ENCODE measurements around the gene GATM. TPM values are rescaled to one million over a fixed set of nuclear protein-coding genes. Genes with fewer than 3 reads are reported as not detected.

The GATM gene
- total and polyA plus RNA-seq, 10 of the 15 experiments (the other 5 are each of a cell fraction or from before 2014, with no cell fraction given): 11.7 to 83.1 (median 38.2) TPM

DNA sequence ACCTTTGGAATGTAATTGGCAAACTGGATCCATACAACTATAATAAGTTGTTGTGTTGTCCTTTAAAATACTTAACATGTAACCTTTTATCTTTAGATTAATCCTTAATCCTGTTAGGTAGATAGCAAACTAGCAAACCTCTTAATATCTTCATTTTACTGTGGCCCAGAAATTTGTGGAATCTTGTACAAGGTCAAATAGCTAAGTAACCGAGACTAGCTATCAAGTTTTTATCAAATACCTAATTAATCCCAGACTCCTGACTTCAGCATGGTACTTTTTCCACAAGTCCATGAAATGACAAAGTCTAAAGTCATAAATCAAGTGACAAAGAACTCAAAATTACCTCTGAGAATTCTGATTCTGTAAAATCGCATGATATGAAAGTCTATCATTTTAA is 4.4 kb downstream of the GATM start (continued):
- TF ChIP-seq ZZZ3 (IDR thresholded peaks at IDR 0.05; ENCODE audit: control insufficient read depth, insufficient read length, low read depth) (no peak), SP1 (IDR thresholded peaks at IDR 0.05; ENCODE audit: low read depth, low read length) (no peak), RAD51 (IDR thresholded peaks at IDR 0.05) (no peak), TCF3 (IDR thresholded peaks at IDR 0.05; ENCODE audit: borderline replicate concordance, insufficient read depth, low read depth, low read length) (no peak)

DNA sequence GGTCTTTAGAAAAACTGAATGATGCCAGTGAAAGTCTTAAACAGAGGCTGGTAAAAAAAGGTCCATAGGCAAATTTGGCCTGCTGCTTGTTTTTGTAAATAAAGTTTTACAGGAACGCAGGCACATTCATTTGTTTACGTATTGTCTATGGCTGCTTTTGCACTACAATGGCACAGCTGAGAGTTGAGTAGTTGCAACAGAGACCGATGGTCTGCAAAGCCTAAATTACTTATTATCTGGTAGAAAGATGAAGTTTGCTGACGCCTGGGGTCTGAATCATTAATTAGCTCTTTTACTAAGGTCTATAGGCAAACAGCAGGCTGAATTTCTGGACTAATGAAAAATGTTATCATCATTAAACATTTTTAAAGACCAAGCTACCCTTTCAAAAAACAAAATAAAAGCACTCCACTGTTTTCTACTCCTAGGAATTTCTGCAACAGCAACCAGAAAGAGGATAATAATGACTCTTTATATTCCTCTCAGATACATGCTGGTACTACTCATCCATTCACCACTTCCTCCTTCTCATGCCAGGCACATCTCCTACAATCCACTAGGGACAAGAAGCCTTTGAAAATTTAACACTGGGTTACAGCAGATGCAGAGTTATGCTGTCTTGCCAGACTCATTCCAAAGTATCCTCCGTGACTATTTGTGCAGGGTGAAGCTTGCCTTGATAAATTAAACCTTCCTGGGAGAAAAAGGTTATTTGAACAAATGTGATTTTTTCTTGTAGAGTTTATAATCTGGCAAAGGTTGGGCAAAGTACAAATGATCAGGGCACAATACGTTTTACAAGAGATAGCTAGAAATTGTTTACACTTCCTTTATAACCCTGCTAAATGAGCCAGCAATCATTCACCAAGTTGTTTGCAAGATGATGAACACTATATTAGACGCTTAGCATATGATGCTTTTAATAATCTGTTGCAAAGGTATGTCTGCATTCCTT is 6.0 kb downstream of the GATM start:
- in situ Hi-C loops (cut with MboI): no loop called here
- Histone ChIP-seq H3K27ac (ENCODE audit: control insufficient read depth, insufficient read depth) (no peak overlapping the region), H3K79me2 (ENCODE audit: control insufficient read depth, insufficient read depth, low read length) (no peaks in the 10 kb centered on the region), H3K4me1 (ENCODE audit: control insufficient read depth, insufficient read depth, low read length) (no peaks in the 10 kb centered on the region), H3K4me2 (ENCODE audit: control insufficient read depth, insufficient read depth) (no peak overlapping the region), H3K9me3 (replicated peaks; ENCODE audit: control insufficient read depth, insufficient read depth, low read length) (no peaks in the 10 kb centered on the region), H3K9ac (ENCODE audit: control insufficient read depth, insufficient read depth, low read length) (no peak overlapping the region), H3K36me3 (ENCODE audit: control insufficient read depth in 2 of 2, insufficient read depth in 2 of 2, low read length in 1 of 2) (peaks cover 0 to 7% of the 10 kb centered on the region in 2 experiments; a peak in 1 of 4 replicates), H3K4me3 (no peak overlapping the region), H3K27me3 (replicated peaks in 1 of 2; ENCODE audit: control insufficient read depth in 2 of 2, insufficient read depth in 2 of 2, low read length in 1 of 2) (no peaks in the 10 kb centered on the region), H4K20me1 (ENCODE audit: control insufficient read depth, insufficient read depth) (no peaks in the 10 kb centered on the region), H2AFZ (ENCODE audit: control insufficient read depth, low read depth, low read length) (no peak overlapping the region)
- intact Hi-C loops (cut with micrococcal nuclease; ENCODE audit: unreplicated experiment): no loop called here
- POLR2A ChIA-PET: interaction anchor here (1.0 to 2.5 kb wide), 7 partner anchors 9 to 29 kb away, joined by 3 to 9 read pairs (median 4); no protein-coding TSS in a partner anchor
- DNase-seq (ENCODE audit: low read depth, low spot score) (no peak), FAIRE-seq (no peak), ATAC-seq (peak; percentile 48; the same call in 2 of the 3 replicates)
- WGBS (ENCODE audit: insufficient coverage, insufficient replicate concordance, low lambda C conversion rate, missing lambda C conversion rate): 88% methylated on average over 7 of the region's 7 CpGs
- no peak for TF ChIP-seq CREM (IDR thresholded peaks at IDR 0.05; ENCODE audit: low read depth)
- TF ChIP-seq CBFB (IDR thresholded peaks at IDR 0.05; ENCODE audit: low read depth): no peak
- TF ChIP-seq BCL11A (IDR thresholded peaks at IDR 0.05; ENCODE audit: low read depth, low read length): no peak
- peak; percentile 47; the same call in 1 of the 2 replicates for TF ChIP-seq SPI1 (IDR thresholded peaks at IDR 0.05; ENCODE audit: borderline replicate concordance, insufficient read depth, low read depth, low read length)
- no peak for TF ChIP-seq NFXL1 (IDR thresholded peaks at IDR 0.05; ENCODE audit: borderline replicate concordance)
- TF ChIP-seq, protein P1, sequence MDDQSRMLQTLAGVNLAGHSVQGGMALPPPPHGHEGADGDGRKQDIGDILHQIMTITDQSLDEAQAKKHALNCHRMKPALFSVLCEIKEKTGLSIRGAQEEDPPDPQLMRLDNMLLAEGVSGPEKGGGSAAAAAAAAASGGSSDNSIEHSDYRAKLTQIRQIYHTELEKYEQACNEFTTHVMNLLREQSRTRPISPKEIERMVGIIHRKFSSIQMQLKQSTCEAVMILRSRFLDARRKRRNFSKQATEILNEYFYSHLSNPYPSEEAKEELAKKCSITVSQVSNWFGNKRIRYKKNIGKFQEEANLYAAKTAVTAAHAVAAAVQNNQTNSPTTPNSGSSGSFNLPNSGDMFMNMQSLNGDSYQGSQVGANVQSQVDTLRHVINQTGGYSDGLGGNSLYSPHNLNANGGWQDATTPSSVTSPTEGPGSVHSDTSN (IDR thresholded peaks at IDR 0.05; ENCODE audit: insufficient replicate concordance, low read depth, low read length): no peak
- TF ChIP-seq, protein P2, sequence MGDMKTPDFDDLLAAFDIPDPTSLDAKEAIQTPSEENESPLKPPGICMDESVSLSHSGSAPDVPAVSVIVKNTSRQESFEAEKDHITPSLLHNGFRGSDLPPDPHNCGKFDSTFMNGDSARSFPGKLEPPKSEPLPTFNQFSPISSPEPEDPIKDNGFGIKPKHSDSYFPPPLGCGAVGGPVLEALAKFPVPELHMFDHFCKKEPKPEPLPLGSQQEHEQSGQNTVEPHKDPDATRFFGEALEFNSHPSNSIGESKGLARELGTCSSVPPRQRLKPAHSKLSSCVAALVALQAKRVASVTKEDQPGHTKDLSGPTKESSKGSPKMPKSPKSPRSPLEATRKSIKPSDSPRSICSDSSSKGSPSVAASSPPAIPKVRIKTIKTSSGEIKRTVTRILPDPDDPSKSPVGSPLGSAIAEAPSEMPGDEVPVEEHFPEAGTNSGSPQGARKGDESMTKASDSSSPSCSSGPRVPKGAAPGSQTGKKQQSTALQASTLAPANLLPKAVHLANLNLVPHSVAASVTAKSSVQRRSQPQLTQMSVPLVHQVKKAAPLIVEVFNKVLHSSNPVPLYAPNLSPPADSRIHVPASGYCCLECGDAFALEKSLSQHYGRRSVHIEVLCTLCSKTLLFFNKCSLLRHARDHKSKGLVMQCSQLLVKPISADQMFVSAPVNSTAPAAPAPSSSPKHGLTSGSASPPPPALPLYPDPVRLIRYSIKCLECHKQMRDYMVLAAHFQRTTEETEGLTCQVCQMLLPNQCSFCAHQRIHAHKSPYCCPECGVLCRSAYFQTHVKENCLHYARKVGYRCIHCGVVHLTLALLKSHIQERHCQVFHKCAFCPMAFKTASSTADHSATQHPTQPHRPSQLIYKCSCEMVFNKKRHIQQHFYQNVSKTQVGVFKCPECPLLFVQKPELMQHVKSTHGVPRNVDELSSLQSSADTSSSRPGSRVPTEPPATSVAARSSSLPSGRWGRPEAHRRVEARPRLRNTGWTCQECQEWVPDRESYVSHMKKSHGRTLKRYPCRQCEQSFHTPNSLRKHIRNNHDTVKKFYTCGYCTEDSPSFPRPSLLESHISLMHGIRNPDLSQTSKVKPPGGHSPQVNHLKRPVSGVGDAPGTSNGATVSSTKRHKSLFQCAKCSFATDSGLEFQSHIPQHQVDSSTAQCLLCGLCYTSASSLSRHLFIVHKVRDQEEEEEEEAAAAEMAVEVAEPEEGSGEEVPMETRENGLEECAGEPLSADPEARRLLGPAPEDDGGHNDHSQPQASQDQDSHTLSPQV (IDR thresholded peaks at IDR 0.05): no peak
- RAD21 ChIA-PET (ENCODE audit: unreplicated experiment): interaction anchor here (0.6 to 1.6 kb wide), 4 partner anchors 18 to 661 kb away, joined by 3 to 6 read pairs (median 4); partner anchors contain the start of gene PATL2
- CTCF ChIA-PET: interaction anchor here (1.0 to 2.4 kb wide), 9 partner anchors 10 to 242 kb away, joined by 3 to 7 read pairs (median 3); a partner anchor contains a TSS
- SMC1A ChIA-PET (ENCODE audit: uncharacterized antibody, unreplicated experiment): interaction anchor here (0.5 to 4.5 kb wide), 13 partner anchors 10 to 208 kb away, joined by 3 to 19 read pairs (median 3); no protein-coding TSS in a partner anchor
- BruUV-seq (replicated peaks): no TSS peak

Measured in GM12878 (cell line).